ENCODE measurements around the gene CGB5.

The CGB5 gene

DNA sequence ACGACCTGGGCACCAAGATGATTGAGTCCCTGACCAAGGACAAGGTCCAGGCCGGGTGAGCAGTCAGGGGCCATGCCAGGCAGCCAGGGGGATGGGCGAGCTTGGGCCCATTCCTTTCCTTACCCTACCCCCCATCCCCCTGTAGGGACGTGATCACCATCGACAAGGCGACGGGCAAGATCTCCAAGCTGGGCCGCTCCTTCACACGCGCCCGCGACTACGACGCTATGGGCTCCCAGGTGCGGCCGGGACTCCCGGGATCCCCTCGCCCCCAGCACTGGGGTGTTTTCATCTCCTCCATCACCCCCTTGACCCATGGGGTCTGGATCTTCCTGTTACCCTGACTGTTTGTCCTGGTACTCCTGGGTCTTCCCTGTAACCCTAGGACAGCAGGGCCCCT lies 33.8 kb upstream of the CGB5 start:
- in situ Hi-C loops (cut with HindIII; ENCODE audit: low sequenced_read_pairs): no loop called here
- TF ChIP-seq, protein P1, sequence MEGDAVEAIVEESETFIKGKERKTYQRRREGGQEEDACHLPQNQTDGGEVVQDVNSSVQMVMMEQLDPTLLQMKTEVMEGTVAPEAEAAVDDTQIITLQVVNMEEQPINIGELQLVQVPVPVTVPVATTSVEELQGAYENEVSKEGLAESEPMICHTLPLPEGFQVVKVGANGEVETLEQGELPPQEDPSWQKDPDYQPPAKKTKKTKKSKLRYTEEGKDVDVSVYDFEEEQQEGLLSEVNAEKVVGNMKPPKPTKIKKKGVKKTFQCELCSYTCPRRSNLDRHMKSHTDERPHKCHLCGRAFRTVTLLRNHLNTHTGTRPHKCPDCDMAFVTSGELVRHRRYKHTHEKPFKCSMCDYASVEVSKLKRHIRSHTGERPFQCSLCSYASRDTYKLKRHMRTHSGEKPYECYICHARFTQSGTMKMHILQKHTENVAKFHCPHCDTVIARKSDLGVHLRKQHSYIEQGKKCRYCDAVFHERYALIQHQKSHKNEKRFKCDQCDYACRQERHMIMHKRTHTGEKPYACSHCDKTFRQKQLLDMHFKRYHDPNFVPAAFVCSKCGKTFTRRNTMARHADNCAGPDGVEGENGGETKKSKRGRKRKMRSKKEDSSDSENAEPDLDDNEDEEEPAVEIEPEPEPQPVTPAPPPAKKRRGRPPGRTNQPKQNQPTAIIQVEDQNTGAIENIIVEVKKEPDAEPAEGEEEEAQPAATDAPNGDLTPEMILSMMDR (IDR thresholded peaks at IDR 0.05; ENCODE audit: low read depth, low read length, missing control alignments): no peak
- no peak for DNase-seq (ENCODE audit: low read depth)
- no peak overlapping the region for H3K4me3 ChIP-seq (ENCODE audit: low read depth, low read length)

DNA sequence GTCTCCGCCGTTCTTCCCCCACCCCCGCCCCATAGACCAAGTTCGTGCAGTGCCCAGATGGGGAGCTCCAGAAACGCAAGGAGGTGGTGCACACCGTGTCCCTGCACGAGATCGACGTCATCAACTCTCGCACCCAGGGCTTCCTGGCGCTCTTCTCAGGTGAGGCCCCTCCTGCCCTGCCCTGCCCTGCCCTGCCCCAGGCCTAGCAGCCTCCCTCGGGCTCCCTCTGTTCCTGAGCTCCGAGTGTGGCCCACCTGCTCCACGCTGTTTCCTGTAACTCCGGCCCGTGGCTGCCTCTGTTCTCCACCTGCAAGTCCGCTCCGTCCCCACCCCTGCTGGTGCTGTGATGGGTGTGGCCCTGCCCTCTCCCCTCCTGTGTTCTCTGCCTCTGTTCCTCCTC lies 33.2 kb upstream of the CGB5 start:
- DNase-seq (ENCODE audit: low read depth): no peak
- TF ChIP-seq, protein P1 (IDR thresholded peaks at IDR 0.05; ENCODE audit: low read depth, low read length, missing control alignments): no peak
- in situ Hi-C loops (cut with HindIII; ENCODE audit: low sequenced_read_pairs): no loop called here
- H3K4me3 ChIP-seq (ENCODE audit: low read depth, low read length): no peak overlapping the region

DNA sequence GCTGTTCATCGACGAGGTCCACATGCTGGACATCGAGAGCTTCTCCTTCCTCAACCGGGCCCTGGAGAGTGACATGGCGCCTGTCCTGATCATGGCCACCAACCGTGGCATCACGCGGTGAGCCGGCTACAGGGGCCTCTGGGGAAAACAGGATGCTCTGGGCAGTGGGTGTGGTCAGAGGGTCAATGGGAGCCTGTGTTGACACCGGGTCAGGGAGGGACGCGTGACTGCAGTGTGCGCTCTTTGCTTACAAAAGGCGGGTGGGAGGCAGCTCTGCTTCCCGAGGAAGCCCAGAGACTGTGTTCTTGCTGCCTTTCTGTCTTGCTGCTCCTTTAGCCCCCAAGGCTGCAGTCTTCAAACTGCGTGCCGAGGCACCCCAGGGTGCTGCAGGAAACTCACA lies 32.5 kb upstream of the CGB5 start:
- TF ChIP-seq, protein P1 (IDR thresholded peaks at IDR 0.05; ENCODE audit: low read depth, low read length, missing control alignments): no peak
- in situ Hi-C loops (cut with HindIII; ENCODE audit: low sequenced_read_pairs): no loop called here
- DNase-seq (ENCODE audit: low read depth): no peak
- H3K4me3 ChIP-seq (ENCODE audit: low read depth, low read length): no peak overlapping the region

DNA sequence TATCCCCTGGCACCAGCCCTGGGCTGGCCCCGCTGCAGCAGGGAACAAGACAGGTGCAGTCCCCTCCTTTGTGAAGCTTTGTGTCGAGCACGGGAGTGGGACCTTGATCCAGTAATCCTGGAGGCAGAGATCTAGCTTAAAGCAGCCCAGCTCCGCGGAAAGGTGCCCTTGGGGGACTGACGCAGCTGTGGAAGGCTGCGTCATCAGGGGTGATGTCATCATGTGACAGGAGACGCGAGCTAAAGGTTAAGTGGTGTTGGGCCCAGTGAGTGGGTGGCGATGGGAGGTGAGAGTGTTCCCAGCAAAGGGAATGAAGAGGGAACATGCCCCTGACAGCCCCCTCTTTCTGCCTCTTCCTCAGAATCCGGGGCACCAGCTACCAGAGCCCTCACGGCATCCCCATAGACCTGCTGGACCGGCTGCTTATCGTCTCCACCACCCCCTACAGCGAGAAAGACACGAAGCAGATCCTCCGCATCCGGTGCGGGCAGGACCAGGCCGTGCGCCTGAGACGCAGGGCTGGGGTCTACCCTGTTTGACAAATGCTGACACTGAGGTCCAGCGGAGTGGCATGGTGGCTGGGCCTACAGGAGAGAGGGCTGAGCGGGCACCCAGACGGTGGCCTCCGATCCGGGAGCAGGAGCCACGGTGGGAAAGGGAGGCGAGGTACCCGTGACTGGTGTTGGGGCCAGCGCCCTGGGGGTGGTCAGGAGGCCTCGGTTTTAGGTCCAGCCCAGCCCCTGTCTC lies 29.4 kb upstream of the CGB5 start:
- in situ Hi-C loops (cut with HindIII; ENCODE audit: low sequenced_read_pairs): no loop called here
- no peak for DNase-seq (ENCODE audit: low read depth)
- H3K4me3 ChIP-seq (ENCODE audit: low read depth, low read length): no peak overlapping the region
- TF ChIP-seq, protein P1 (IDR thresholded peaks at IDR 0.05; ENCODE audit: low read depth, low read length, missing control alignments): no peak

DNA sequence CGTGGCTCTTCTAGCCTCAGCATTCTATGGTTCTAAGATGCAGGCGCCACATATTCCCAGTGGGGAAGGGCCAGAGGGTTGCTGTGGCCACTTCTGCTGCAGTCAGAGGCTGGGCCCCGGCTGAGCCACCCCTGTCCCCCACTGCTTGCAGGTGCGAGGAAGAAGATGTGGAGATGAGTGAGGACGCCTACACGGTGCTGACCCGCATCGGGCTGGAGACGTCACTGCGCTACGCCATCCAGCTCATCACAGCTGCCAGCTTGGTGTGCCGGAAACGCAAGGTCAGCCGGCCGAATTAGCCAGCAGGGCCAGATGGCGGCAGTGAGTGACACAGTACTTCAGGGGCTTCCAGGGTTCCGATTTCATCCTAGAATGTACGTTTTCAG lies 28.8 kb upstream of the CGB5 start:
- in situ Hi-C loops (cut with HindIII; ENCODE audit: low sequenced_read_pairs): no loop called here
- H3K4me3 ChIP-seq (ENCODE audit: low read depth, low read length): no peak overlapping the region
- TF ChIP-seq, protein P1 (IDR thresholded peaks at IDR 0.05; ENCODE audit: low read depth, low read length, missing control alignments): no peak
- DNase-seq (ENCODE audit: low read depth): no peak

DNA sequence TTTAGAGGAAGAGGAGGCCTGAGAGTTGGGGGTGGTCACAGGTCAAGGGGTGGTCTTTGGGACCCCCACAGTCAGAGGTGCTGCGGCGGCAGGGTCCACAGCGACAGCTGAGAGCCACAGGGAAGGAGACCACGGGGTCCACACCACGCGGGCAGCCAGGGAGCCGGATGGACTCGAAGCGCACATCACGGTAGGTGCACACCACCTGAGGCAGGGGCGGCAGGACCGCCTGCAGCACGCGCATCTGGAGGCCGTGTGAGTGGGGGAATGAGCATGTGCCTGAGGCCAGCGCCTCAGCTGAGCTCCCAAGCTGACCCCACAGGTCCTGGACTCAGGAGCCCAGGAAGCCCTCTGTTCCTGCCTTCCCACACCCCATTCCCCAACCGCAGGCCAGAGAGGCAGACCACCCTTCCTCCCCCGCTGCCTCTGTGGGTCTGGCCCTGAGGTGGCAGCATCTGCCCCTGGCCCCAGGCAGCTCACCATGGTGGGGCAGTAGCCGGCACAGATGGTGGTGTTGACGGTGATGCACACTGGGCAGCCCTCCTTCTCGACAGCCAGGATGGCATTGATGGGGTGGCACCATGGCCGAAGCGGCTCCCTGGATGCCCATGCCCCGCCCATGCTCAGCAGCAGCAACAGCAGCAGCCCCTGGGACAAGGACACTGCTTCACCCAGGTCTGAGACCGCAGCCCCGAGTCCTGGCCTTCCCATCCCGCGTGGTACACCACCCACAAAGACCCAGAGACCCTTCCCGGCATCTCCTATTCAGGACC lies 27.4 kb upstream of the CGB5 start:
- no peak for DNase-seq (ENCODE audit: low read depth)
- TF ChIP-seq, protein P1 (IDR thresholded peaks at IDR 0.05; ENCODE audit: low read depth, low read length, missing control alignments): no peak
- in situ Hi-C loops (cut with HindIII; ENCODE audit: low sequenced_read_pairs): no loop called here
- no peak overlapping the region for H3K4me3 ChIP-seq (ENCODE audit: low read depth, low read length)

Data from astrocyte of the cerebellum (primary cell).